HT-29 (cell line): ENCODE data around the gene PRC1. TPM values are rescaled to one million over a fixed set of nuclear protein-coding genes. Genes with fewer than 3 reads are reported as not detected.

Source experiments
- DNase-seq: peaks from one replicate; pipeline ENCODE4 v3.0.0-alpha.2; 2015; ENCODE audit warnings: low spot score
- total RNA-seq: library from RNA; depleted of rRNA; stranded (reverse); fragments of >200 nt; shearing (Covaris generic); gene quantifications from 2 replicates; pipeline ENCODE4 v1.2.3, GENCODE V29; 2014

Gene PRC1
- total RNA-seq, 1 experiment from 2014 or later = 230 TPM

DNA sequence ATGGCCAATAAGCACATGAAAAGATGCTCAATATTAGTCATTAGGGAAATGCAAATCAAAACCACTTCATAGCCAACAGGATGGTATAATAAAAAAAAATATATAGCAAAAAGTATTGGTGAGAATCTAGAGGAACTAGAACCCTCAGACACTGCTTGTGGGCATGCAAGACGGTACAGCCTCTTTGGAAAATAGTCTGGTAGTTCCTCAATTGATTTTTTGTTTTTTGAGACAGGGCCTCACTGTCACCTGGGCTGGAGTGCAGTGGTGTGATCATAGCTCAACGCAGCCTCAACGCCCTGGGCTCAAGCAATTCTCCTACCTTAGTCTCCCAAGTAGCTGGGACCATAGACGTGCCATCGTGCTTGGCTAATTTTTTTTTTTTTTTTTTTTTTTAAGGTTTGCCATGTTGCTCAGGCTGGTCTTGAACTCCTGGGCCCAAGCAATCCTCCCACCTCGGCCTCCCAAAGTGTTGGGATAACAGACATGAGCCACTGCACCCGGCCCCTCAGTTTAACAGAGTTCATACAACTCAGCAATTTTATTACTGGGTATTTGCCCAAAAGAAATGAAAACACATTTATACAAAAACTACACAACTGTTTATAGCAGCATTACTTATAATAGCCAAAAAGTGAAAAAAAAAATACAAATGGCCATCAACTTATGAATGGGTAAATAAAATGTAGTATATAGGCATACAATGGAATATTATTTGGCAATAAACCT lies 5.1 kb downstream of the PRC1 start:
- DNase-seq = no peak

DNA sequence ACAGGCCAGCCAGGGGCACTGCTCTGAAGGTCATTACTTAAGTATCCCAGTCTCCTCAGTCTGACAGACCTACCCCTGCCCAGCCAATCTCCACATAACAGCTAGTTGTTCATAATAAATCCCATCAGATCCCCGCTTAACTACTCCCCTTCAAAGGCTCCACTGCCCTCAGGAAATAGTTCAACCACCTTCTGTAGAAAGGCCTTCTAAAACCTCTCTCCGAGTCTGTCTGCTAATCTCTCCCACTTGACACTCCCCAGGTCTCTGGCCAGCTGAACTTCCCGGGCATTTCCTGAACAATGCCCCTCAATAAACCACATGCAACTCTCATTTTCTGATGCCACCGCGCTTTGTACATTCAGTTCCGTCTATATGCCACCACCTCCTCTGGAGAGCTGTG lies 6.0 kb downstream of the PRC1 start:
- DNase-seq = no peak

DNA sequence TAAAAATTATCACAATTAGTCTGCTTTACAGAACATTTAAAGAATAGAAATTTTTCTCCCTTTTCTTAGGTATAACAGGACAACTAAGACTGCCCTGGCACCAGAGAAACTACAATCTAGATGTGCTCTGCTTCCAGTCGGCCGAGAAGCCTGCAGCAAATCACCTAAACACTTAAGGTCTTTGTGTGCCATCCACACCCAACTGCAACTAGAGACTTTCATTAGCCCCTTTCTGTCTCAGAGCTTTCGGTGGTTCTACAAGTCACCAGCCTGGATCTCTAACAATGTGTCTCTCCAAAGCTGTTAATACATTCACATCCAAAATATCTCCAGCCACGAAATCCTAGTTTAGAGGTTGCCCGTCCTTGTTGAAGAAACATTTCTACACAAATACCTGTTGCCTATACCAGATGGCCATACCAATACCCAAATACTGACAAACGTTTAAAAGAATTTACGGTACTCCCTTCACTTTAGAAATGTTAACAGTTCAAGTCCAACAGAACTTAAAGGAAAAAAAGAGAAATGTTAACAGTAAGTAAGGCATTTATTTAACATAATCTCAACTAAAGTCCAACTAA lies 6.7 kb downstream of the PRC1 start:
- no peak for DNase-seq

DNA sequence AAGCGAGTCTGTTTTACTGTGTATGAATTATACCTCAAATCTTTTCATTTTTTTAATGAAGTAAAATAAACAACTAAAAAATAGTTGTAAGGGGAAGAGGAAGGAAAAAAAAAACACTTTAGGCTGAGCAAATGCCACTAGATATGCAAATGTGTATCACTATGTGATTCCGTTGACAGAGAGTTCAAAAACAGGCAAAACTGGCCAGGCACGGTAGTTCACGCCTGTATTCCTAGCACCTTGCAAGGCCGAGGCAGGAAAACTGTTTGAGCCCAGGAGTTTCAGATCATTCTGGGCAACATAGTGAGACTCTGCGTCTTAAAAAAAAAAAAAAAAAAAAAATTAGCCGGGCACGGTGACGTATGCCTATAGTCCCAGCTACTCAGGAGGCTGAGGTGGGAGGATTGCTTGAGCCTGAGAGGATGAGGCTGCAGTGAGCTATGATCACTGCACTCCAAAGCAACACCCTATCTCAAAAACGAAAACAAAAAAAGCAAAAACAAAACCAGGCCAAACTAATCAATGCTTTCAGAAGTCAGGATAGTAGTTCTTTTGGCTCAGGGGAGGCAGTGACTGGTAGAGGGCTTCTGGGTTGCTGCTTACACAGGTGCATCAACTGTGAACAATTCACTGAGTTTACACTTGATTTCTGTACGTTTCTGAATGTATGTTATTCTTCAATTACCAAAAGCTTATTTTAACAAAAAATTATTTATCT lies 7.4 kb downstream of the PRC1 start:
- no peak for DNase-seq

DNA sequence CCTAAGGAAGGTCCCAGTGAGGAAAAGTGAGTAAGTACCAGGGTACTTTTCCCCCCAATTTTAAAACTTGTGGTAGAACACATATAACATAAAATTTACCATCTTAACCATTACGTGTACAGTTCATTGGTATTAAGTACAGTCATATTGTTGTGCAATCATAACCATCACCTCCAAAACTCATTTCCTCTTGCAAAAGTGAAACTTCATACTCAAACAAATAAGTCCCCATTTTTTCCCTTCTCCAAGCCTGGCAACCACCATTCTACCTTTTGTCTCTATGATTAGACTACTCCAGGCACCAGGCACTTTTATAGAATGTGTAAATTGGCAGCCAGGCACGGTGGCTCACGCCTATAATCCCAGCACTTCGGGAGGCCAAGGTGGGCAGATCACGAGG lies 12.2 kb downstream of the PRC1 start:
- no peak for DNase-seq

DNA sequence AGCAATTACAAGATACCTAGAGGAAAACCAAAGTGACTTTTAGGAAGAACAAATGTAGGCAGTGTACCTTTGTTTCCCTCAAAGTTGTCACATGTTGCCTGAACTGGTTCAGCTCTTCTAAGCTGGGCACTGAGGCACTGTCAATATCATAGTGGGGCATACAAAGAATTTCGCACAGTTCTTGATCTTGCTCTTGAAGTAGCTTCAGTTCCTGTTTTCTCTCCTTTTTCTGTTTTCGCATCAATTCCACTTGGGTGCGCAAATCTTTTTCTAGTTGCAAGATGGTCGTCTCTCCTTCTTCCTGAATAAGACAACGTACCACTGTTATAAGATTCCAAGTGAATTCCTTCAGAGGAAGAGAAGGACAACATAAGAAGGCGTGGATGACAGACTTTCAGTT lies 12.7 kb downstream of the PRC1 start:
- DNase-seq = no peak

DNA sequence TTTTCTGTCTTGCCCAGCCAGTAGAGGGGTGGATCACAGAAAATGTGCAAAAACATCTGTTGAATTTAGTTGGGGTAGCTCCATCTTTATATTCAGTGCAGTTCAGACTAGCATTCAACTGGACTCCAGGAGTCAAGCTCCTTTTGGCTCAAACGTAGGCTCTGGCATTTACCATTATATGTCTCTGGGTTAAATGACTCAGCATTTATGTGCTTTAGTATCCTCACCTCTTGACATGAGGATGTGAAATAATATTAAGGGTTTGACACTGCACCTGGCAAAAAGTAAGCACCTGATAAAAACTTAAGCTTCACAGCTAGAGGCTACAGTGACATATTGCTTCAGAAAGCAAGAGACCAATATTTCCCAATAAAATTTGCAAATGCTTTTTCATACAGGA lies 14.8 kb downstream of the PRC1 start:
- no peak for DNase-seq

DNA sequence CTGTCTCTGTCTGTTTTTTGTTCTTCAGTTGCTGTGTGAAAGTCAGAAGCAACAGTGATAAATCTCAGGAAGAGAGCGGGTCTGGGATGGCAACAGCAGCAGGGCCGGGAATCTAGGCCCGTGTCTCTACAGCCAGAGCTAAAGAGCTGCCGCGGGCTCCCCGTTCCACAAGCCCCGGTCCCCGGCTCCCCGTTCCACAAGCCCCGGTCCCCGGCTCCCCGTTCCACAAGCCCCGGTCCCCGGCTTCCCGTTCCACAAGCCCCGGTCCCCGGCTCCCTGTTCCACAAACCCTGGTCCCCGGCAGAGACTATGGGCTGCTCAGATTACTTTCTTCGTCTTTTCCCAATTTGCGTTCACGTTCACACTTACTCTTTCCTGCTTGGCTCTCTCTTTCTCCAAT lies 20.1 kb downstream of the PRC1 start:
- DNase-seq = no peak

DNA sequence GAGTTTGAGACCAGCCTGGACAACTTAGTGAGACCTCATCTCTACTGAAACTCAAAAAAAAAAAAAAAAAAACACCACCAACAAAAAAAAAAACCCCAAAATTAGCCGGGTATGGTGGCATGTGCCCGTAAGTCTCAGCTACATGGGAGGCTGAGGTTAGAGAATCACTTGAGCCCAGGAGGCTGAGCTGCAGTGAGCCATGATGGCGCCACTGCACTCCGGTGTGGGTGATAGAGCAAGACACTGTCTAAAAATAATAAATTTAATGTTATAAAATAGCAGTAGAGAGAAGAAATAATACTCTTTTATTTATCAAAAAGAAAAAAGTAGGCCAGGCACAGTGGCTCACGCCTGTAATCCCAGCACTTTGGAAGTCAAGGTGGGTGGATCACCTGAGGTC lies 22.2 kb downstream of the PRC1 start:
- DNase-seq = no peak

DNA sequence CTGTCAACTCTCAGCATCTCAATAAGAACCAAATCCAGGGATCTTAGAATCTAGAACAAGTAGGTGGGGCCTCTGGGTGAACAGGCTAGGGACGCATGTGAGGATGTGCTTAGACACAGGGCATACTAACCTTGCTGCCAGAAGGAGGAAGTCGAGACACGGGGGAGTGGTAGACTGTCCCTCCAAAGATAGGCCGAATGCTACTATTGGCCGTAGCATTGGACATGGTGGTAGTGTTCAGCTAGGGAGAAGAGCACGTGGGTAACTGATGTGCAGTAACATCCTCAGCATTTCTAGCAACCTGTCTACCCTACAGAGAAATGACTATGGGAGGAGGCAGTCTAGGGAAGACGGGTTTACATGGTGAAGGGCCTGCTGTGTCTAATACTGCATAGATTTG lies 24.1 kb downstream of the PRC1 start:
- no peak for DNase-seq

DNA sequence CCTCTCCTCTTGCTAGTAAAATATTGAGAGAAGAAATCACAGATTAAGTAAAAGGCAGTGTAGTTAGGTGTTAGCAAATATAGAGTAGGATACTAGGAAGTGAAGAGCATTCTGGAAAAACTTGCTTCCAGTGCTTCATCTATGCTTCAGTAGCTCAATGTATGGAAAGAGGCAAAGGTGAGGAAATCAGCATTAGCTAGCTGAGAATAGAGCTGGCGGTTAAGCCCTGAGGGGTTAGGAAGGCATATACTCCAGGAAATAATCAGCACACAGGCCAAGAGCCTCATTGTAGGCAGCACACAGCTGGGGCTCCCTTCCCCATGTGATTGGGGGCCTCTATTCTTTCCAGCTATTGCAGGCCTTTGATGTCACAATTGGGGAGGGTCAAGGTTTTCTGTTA lies 25.9 kb downstream of the PRC1 start:
- DNase-seq = no peak

DNA sequence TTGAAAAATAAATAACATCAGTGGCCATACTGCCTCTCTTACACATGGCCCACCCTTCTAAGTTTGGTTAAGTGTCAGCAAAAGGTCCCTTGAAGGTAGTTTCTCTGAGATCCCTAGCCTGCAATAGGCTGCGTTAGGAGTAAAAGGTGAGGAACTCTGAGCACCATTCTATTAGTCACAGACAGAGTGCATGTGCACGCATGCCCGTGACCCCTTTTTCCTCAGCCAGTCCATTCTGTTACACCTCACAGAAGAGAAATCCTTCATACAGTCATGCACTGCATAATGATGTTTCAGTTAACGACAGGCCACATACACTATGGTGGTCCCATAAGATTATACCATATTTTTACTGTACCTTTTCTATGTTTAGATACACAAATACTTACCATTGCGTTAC lies 27.1 kb downstream of the PRC1 start:
- no peak for DNase-seq

DNA sequence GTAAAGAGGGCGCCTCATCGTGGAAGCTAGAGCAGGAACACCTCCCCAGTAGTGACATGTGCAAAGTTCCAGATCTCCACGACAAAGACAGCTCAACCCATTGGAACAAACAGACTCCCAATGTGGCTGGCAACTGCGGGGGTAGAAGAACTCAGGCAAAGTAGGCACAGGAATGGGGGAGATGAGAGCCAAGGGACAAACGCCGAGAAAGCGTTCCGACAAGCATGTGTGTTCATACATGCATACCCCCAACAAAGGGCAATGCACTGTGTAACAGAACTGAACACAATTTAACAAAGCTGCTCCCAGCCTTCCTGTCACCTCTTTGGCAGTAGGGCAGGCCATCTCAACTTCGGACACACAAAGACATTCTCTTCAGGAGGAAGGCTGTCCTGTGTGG lies 28.1 kb downstream of the PRC1 start:
- no peak for DNase-seq

DNA sequence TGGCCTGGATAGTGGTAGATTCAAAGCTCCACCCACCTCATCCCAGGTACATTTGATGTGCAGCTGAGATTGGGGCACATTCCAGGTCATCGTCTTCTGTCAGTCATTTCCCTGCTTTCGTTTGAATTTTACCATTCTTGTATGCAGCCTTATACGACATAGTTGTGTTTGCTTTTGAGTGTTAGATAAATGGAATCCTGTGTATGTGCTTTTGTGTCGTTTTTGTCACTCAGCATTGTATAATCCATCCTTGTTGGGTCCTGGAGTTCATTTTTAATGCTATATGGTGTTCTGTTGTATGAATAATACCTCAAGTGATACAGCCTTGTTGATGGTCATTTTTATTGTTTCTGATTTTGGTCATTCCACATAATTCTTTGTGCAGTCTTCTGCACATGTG lies 32.3 kb downstream of the PRC1 start:
- no peak for DNase-seq

DNA sequence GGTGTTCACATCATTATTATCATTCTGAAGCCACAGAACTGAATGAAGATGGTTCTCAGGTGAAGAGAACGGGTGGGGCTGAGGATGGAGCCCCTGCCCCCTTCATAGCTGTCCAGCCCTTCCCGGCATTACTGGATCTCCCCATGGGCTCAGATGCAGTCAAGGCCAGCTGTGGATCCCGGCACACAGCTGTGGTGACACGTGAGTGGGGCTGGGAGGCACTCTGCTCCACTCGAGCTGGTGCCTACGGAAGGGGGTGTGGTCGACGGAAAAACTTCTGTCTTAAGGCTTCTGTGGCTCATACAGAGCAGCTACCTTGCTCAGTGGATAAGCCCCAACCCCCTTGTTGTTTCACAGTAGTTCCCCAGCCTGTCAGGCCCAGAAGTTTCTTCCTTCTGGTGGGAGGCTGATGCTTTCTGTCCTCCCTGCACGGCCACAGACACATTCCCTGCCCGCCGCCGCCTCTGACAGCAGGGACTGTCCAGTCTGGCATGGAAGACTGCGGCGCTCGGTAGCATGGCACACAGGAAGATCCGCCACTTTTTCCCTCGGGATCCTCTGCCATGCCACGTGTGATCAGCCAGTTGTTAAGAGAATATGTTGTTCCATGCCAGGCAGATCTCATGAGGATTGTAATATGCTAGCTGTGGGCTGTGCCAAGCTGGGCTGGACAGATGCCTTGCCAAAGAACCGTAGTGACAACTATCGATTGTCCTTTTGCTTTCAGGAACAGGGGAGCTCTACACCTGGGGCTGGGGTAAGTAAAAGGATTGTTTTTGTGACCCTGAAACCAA lies 33.8 kb downstream of the PRC1 start:
- DNase-seq = no peak

DNA sequence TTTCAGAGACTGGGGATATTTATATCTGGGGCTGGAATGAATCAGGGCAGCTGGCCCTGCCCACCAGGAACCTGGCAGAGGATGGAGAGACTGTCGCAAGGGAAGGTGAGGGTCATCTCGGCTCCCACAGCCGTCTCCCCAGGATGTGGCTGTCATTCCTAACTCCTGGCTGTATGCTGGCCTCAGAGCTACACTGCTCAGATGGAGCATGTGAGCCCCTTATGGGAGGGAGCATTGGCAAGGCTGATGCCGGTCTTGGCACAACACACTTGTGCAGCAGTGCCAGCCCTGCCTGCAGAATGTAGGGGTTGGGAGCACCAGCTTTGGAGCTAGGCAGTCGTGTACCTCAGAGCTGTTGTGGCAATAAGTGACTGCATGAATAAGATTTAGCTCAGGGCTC lies 34.4 kb downstream of the PRC1 start:
- no peak for DNase-seq

DNA sequence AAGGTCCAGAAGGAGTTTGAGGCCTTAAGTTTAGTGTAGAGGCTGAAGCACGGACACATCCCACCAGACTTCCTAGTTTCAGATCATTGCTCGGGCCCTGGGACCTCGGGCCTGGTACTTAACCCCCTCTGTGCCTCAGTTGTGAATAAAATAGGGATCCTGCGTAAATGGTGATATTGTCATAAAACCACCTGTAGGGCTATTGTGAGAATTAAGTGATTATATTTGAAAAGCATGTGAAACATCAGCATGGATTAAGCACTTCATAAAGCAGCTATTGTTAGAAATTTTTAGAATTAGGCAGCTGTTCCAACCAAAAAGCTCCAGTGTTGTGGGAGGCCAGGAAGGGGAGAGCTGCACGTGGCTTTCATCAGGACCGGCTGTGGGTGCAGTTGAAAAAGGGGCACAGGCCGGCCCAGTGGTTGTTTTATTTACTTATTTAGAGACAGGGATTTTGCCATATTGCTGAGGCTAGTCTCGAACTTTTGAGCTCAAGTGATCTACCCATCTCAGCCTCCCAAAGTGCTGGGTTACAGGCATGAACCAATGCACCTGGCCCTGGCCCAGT lies 35.2 kb downstream of the PRC1 start:
- no peak for DNase-seq

DNA sequence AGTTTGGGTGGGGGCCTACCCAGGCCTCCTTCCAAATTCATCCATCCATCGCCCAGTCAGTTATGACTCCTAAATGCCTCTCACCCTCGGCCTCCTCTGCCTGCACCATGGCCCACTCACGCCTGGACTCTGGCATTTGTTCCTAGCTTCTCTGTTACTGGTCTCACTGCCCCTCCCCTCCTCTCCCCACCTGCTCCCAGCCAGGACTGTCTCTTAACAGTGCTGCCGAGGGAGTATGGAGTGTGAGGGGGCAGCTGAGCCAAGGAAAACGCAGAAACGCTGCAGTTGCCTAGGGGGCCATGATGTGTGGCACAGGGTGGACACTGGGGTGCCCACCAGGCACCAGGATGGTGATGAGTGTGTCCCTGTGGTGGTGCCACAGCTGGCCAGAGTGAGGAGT lies 36.5 kb downstream of the PRC1 start:
- no peak for DNase-seq

DNA sequence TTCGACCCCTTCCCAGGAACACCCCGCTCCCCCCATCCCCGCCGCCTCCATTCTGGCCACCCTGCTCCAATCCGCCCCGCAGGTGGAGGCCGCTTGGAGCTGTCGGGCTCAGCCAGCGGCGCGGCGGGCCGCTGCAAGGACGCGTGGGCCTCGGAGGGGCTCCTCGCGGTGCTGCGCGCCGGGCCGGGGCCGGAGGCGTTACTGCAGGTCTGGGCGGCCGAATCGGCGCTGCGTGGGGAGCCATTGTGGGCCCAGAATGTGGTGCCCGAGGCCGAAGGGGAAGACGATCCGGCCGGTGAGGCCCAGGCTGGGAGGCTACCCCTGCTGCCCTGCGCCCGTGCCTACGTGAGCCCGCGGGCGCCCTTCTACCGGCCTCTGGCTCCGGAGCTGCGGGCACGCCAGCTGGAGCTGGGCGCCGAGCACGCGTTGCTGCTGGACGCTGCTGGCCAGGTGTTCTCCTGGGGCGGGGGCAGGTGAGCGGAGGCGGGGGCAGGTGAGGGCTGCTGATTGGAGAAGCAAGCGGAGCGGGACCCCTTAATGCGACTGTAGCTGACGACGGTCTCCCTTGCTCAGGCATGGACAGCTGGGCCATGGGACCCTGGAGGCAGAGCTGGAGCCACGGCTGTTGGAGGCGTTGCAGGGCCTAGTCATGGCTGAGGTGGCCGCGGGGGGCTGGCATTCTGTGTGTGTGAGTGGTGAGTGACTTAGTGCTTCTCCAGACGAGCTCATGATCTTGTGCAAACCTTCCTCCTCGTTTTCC lies 37.1 kb downstream of the PRC1 start:
- no peak for DNase-seq

DNA sequence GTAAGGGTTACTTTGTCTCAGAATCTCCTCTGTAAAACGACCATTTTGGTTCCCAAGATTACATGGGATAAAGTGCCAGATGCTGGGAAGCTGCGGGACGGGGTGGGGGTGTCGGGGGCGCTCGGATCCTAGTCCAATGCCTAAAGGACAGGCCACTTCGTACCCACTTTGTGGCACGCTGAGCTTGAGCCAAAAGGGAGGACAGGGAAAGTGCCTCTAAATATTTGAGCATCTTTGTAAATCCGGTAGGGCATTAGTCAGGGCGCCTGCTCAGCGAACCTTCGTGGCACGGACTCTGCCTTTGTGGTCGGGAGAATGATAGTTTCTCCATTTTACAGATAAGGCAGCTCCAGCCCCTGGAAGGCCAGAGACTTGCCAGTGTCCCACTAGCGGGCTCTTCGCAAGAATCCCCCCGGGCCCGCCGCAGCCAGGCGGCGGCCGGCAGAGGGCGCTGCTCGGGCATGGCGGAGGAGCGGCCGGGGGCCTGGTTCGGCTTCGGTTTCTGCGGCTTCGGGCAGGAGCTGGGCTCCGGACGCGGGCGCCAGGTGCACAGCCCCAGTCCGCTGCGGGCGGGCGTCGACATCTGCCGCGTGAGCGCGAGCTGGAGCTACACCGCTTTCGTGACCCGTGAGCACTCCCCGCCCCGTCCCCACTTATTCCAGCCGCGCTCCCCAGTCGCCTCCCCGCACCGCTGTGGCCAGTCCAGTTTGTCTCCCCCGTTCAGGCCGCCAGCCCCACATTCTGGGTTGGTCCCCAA lies 37.9 kb downstream of the PRC1 start:
- peak; percentile 79 for DNase-seq
